Measurements from ENCODE around the gene NET1. TPM values are rescaled to one million over a fixed set of nuclear protein-coding genes. Genes with fewer than 3 reads are reported as not detected.

Gene NET1
- 201 to 205 TPM (median 205 TPM) in 3 replicates for total RNA-seq

- H3K4me3 Mint-ChIP-seq: no peak within 1 kb of the TSS
- DNase-seq (ENCODE audit: low spot score in 2 of 2, unreplicated experiment in 2 of 2): peak; percentile 81 to 93
- H3K9me3 Mint-ChIP-seq: peaks cover 6% of the 10 kb centered on the region
- H3K4me1 Mint-ChIP-seq: peaks cover 4% of the 10 kb centered on the region
- TF ChIP-seq CTCF (IDR thresholded peaks at IDR 0.05; ENCODE audit: unreplicated experiment): no peak
- H3K27me3 Mint-ChIP-seq (ENCODE audit: low read depth): peaks cover 11% of the 10 kb centered on the region
- peak within 1 kb of the TSS; percentile 36 for H3K27ac Mint-ChIP-seq
- H3K36me3 Mint-ChIP-seq: peaks cover 3% of the 10 kb centered on the region
These were observed at the start of gene NET1 for GRCh38 chr10:5412277-5412941. TSS of gene NET1 (plus strand) at chr10:5412557. CDS start at chr10:5412693, 136 bp downstream.

- Mint-ChIP-seq H3K4me1 (no peaks in the 10 kb centered on the region), H3K9me3 (peaks cover 22% of the 10 kb centered on the region), H3K27me3 (ENCODE audit: low read depth) (peaks cover 50% of the 10 kb centered on the region), H3K36me3 (no peaks in the 10 kb centered on the region), H3K27ac (no peak overlapping the region), H3K4me3 (no peak overlapping the region)
- TF ChIP-seq CTCF (IDR thresholded peaks at IDR 0.05; ENCODE audit: unreplicated experiment): no peak
- no peak for DNase-seq (ENCODE audit: low spot score in 2 of 2, unreplicated experiment in 2 of 2)
These were observed 49.5 kb upstream of the NET1 start for GRCh38 chr10:5362873-5363272.

GRCh38 chr10:5364374-5364773 is 48.0 kb upstream of the NET1 start:
- peaks cover 54% of the 10 kb centered on the region for H3K27me3 Mint-ChIP-seq (ENCODE audit: low read depth)
- H3K36me3 Mint-ChIP-seq: no peaks in the 10 kb centered on the region
- no peak overlapping the region for H3K27ac Mint-ChIP-seq
- H3K9me3 Mint-ChIP-seq: peaks cover 15% of the 10 kb centered on the region
- no peak overlapping the region for H3K4me3 Mint-ChIP-seq
- no peak for DNase-seq (ENCODE audit: low spot score in 2 of 2, unreplicated experiment in 2 of 2)
- H3K4me1 Mint-ChIP-seq: no peaks in the 10 kb centered on the region
- TF ChIP-seq CTCF (IDR thresholded peaks at IDR 0.05; ENCODE audit: unreplicated experiment): no peak

GRCh38 chr10:5364890-5365338 is 47.4 kb upstream of the NET1 start, which contains the start of gene UCN3:
TSS of gene UCN3 (plus strand) at chr10:5364966. CDS start at chr10:5373721, 8,755 bp downstream.
- Mint-ChIP-seq H3K4me3 (no peak within 1 kb of the TSS), H3K36me3 (no peaks in the 10 kb centered on the region), H3K27ac (no peak within 1 kb of the TSS), H3K27me3 (ENCODE audit: low read depth) (peaks cover 54% of the 10 kb centered on the region), H3K9me3 (peaks cover 14% of the 10 kb centered on the region), H3K4me1 (no peaks in the 10 kb centered on the region)
- no peak for DNase-seq (ENCODE audit: low spot score in 2 of 2, unreplicated experiment in 2 of 2)
- TF ChIP-seq CTCF (IDR thresholded peaks at IDR 0.05; ENCODE audit: unreplicated experiment): no peak

- Mint-ChIP-seq H3K9me3 (peaks cover 20% of the 10 kb centered on the region), H3K4me3 (no peak overlapping the region), H3K27ac (no peak overlapping the region), H3K36me3 (no peaks in the 10 kb centered on the region), H3K4me1 (no peaks in the 10 kb centered on the region), H3K27me3 (ENCODE audit: low read depth) (peaks cover 53% of the 10 kb centered on the region)
- no peak for TF ChIP-seq CTCF (IDR thresholded peaks at IDR 0.05; ENCODE audit: unreplicated experiment)
- no peak for DNase-seq (ENCODE audit: low spot score in 2 of 2, unreplicated experiment in 2 of 2)
These were observed 46.4 kb upstream of the NET1 start for GRCh38 chr10:5365928-5366327.

Measured in mesothelial cell of epicardium (in vitro differentiated cells).